Measurements from ENCODE around the gene OSBP2.

DNA sequence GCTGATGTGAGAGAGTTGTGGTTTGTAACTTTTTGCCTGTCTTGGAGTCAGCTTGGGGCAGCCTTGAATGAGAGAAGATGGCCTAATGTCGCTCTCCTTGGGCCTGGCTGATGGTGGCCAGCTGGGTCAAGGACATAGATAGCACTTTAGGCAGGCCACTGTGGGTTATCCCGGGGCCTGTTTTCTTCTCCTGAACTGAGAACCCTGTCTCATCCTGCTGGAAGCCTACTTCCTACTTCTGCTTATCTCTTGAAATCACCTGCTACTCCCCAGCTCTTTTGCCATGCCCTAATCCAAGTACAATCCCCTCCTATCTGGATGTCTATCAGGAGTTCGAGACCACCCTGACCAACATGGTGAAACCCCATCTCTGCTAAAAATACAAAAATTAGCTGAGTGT is 49.5 kb downstream of the OSBP2 start:
- TF ChIP-seq EZH2 (IDR thresholded peaks at IDR 0.05; ENCODE audit: borderline replicate concordance, low read length), result no peak
- TF ChIP-seq, protein P1, sequence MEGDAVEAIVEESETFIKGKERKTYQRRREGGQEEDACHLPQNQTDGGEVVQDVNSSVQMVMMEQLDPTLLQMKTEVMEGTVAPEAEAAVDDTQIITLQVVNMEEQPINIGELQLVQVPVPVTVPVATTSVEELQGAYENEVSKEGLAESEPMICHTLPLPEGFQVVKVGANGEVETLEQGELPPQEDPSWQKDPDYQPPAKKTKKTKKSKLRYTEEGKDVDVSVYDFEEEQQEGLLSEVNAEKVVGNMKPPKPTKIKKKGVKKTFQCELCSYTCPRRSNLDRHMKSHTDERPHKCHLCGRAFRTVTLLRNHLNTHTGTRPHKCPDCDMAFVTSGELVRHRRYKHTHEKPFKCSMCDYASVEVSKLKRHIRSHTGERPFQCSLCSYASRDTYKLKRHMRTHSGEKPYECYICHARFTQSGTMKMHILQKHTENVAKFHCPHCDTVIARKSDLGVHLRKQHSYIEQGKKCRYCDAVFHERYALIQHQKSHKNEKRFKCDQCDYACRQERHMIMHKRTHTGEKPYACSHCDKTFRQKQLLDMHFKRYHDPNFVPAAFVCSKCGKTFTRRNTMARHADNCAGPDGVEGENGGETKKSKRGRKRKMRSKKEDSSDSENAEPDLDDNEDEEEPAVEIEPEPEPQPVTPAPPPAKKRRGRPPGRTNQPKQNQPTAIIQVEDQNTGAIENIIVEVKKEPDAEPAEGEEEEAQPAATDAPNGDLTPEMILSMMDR (IDR thresholded peaks at IDR 0.05; ENCODE audit: low read length), result no peak

Data from OCI-LY1 (cell line).